HepG2 (cell line): ENCODE data around the gene USP24. TPM values are rescaled to one million over a fixed set of nuclear protein-coding genes. Genes with fewer than 3 reads are reported as not detected.

Source experiments
- ATAC-seq: fragments of 200-7000 bp; cut with Tn5 transposase; 3 replicates; pipeline ENCODE4 v1.9.1; 2020; ENCODE audit warnings: mild to moderate bottlenecking, moderate library complexity
- BruUV-seq: library from RNA; stranded (reverse); fragments of 400-500 nt; replicated peaks from 2 replicates; lab custom pipeline; 2021; lab: Mats Ljungman, UMichigan
- CTCF ChIA-PET: fragments of 300-600 bp; formaldehyde crosslinking; extraction: SDS; loops from one replicate; lab custom pipeline; 2021; ENCODE audit warnings: low total read pairs, inconsistent platforms, low intra/inter-chr PET ratio; lab: Yijun Ruan, JAX
- POLR2A ChIA-PET: fragments of 350-600 bp; sonication (Branson Sonifier 250); formaldehyde crosslinking; loops from one replicate; lab custom pipeline; 2020; ENCODE audit warnings: antibody characterized with exemption, inconsistent platforms; lab: Yijun Ruan, JAX
- DNase-seq: peaks from one replicate; pipeline ENCODE4 v3.0.0-alpha.2; 2015; ENCODE audit warnings: low spot score
- FAIRE-seq: peaks from 3 replicates; lab custom pipeline; 2011; peaks lifted over from hg19 to GRCh38; lab: Jason Lieb, UNC
- H2AFZ ChIP-seq: one replicate; pipeline ENCODE4 v1.6.1; 2011; ENCODE audit warnings: low read length, inconsistent platforms
- H3K27ac ChIP-seq: fragments of 300-600 bp; 3 replicates; pipeline ENCODE4 v1.8.0; 2011; ENCODE audit warnings: mixed run types, mild to moderate bottlenecking, mixed read lengths, low read length, inconsistent platforms; ENCODE audit not compliant: insufficient read depth; ENCODE audit errors: extremely low read length
- H3K27me3 ChIP-seq, 2 experiments: fragments of 200-600 bp in 1 of 2; 2 replicates in 1 of 2; 3 replicates in 1 of 2; pipeline versions ENCODE4 v1.6.0 to v1.8.0; 2011; ENCODE audit warnings: low read length in 2 of 2, mild to moderate bottlenecking in 2 of 2, moderate library complexity in 2 of 2, inconsistent platforms in 1 of 2; ENCODE audit not compliant: insufficient read depth in 2 of 2, control insufficient read depth in 1 of 2
- H3K36me3 ChIP-seq, 2 experiments: fragments of 200-600 bp in 1 of 2; replicated peaks in 1 of 2; 2 replicates in 1 of 2; 3 replicates in 1 of 2; pipeline versions ENCODE4 v1.5.1 to v1.8.0; 2011; ENCODE audit warnings: low read length in 2 of 2, inconsistent platforms in 1 of 2; ENCODE audit not compliant: insufficient read depth in 2 of 2, control insufficient read depth in 1 of 2
- H3K4me1 ChIP-seq: 2 replicates; pipeline ENCODE4 v1.5.1; 2012; ENCODE audit warnings: low read length, inconsistent platforms; ENCODE audit not compliant: insufficient read depth
- H3K4me2 ChIP-seq: 2 replicates; pipeline ENCODE4 v1.6.0; 2011; ENCODE audit warnings: low read depth, low read length, inconsistent platforms
- H3K4me3 ChIP-seq, 3 experiments: fragments of 200-600 bp in 1 of 3; sonication (generic), shearing (Covaris generic) in 1 of 3; replicated peaks in 1 of 3; 2 replicates each; pipeline ENCODE4 v1.5.1; 2011 to 2016; ENCODE audit warnings: low read length in 3 of 3, inconsistent platforms in 2 of 3, low read depth in 2 of 3, mild to moderate bottlenecking in 2 of 3, control low read depth in 1 of 3, mixed read lengths in 1 of 3; ENCODE audit not compliant: insufficient read depth in 1 of 3
- H3K79me2 ChIP-seq: one replicate; pipeline ENCODE4 v1.6.1; 2011; ENCODE audit warnings: low read length, inconsistent platforms; ENCODE audit not compliant: insufficient read depth
- H3K9ac ChIP-seq: 2 replicates; pipeline ENCODE4 v1.6.0; 2011; ENCODE audit warnings: mild to moderate bottlenecking, low read depth, low read length, inconsistent platforms; ENCODE audit not compliant: insufficient read depth
- H3K9me3 ChIP-seq: 2 replicates; pipeline ENCODE4 v1.5.1; 2012; ENCODE audit warnings: mild to moderate bottlenecking, low read length
- H4K20me1 ChIP-seq: 2 replicates; pipeline ENCODE4 v1.6.0; 2011; ENCODE audit warnings: inconsistent platforms, mild to moderate bottlenecking, low read length, moderate library complexity; ENCODE audit not compliant: insufficient read depth
- BRD4 ChIP-seq: sonication (generic); formaldehyde crosslinking; IDR thresholded peaks from 2 replicates; pipeline ENCODE4 v1.4.0; 2020; ENCODE audit warnings: missing genetic modification reagents
- HDAC6 ChIP-seq: fragments of 200-600 bp; sonication (generic); IDR thresholded peaks from 2 replicates; pipeline ENCODE4 v1.7.0; 2017; ENCODE audit warnings: mild to moderate bottlenecking, antibody characterized with exemption, low read length, low read depth
- HNF4A ChIP-seq: sonication (generic); formaldehyde crosslinking; IDR thresholded peaks from 2 replicates; pipeline ENCODE4 v1.4.0; 2020; ENCODE audit warnings: missing genetic modification reagents
- MIXL1 ChIP-seq: IDR thresholded peaks from 2 replicates; pipeline ENCODE4 v1.6.1; 2016
- NFE2L2 ChIP-seq: fragments of 150-350 bp; IDR thresholded peaks from 2 replicates; pipeline ENCODE4 v1.6.1; 2014; ENCODE audit warnings: low read length
- NR2F1 ChIP-seq, 2 experiments: fragments of 450-650 bp in 1 of 2; formaldehyde crosslinking in 1 of 2; IDR thresholded peaks; 2 replicates each; pipeline versions ENCODE4 v1.5.0 to v1.6.1; 2016 to 2020; ENCODE audit warnings: mild to moderate bottlenecking in 1 of 2, missing compliant biosample characterization in 1 of 2, missing genetic modification reagents in 1 of 2, moderate library complexity in 1 of 2
- PATZ1 ChIP-seq: sonication (generic); formaldehyde crosslinking; IDR thresholded peaks from 2 replicates; pipeline ENCODE4 v1.4.0; 2020; ENCODE audit warnings: missing genetic modification reagents
- PBX3 ChIP-seq: sonication (generic); formaldehyde crosslinking; IDR thresholded peaks from 2 replicates; pipeline ENCODE4 v1.8.1; 2023; ENCODE audit warnings: missing genetic modification reagents, inconsistent platforms, borderline replicate concordance
- POGZ ChIP-seq: sonication (generic); formaldehyde crosslinking; IDR thresholded peaks from 2 replicates; pipeline ENCODE4 v1.4.0; 2020; ENCODE audit warnings: mild to moderate bottlenecking, missing genetic modification reagents
- SMAD3 ChIP-seq: sonication (generic); formaldehyde crosslinking; IDR thresholded peaks from 2 replicates; pipeline ENCODE4 v1.4.0; 2020; ENCODE audit warnings: missing genetic modification reagents
- SOX6 ChIP-seq, 2 experiments: fragments of 450-650 bp in 1 of 2; sonication (generic) in 1 of 2; formaldehyde crosslinking in 1 of 2; IDR thresholded peaks; 2 replicates each; pipeline versions ENCODE4 v1.4.0 to v1.6.1; 2017 to 2020; ENCODE audit warnings: antibody characterized with exemption in 1 of 2, mild to moderate bottlenecking in 1 of 2, missing genetic modification reagents in 1 of 2
- THYN1 ChIP-seq: sonication (generic); formaldehyde crosslinking; IDR thresholded peaks from 2 replicates; pipeline ENCODE4 v1.8.1; 2023; ENCODE audit warnings: low read depth, mild to moderate bottlenecking, moderate library complexity, missing genetic modification reagents, borderline replicate concordance
- ZBTB14 ChIP-seq: sonication (generic); formaldehyde crosslinking; IDR thresholded peaks from 2 replicates; pipeline ENCODE4 v1.4.0; 2020; ENCODE audit warnings: missing genetic modification reagents
- ZBTB38 ChIP-seq: sonication (generic); formaldehyde crosslinking; IDR thresholded peaks from 2 replicates; pipeline ENCODE4 v1.5.1; 2020; ENCODE audit warnings: mild to moderate bottlenecking, missing genetic modification reagents
- ZNF101 ChIP-seq: sonication (generic); formaldehyde crosslinking; IDR thresholded peaks from 2 replicates; pipeline ENCODE4 v1.4.0; 2020; ENCODE audit warnings: mild to moderate bottlenecking, low read depth, missing genetic modification reagents, borderline replicate concordance
- ZNF160 ChIP-seq: sonication (generic); formaldehyde crosslinking; IDR thresholded peaks from 2 replicates; pipeline ENCODE4 v1.8.0; 2022; ENCODE audit warnings: mild to moderate bottlenecking, inconsistent platforms, missing genetic modification reagents
- ZNF3 ChIP-seq: IDR thresholded peaks from 2 replicates; pipeline ENCODE4 v1.7.0; 2017; ENCODE audit warnings: inconsistent platforms
- ZNF33B ChIP-seq: sonication (generic); formaldehyde crosslinking; IDR thresholded peaks from 2 replicates; pipeline ENCODE4 v1.5.1; 2020; ENCODE audit warnings: mild to moderate bottlenecking, missing genetic modification reagents
- ZNF530 ChIP-seq: sonication (generic); formaldehyde crosslinking; IDR thresholded peaks from 2 replicates; pipeline ENCODE4 v1.5.0; 2020; ENCODE audit warnings: low read depth, mild to moderate bottlenecking, missing genetic modification reagents
- ZNF558 ChIP-seq: sonication (generic); formaldehyde crosslinking; IDR thresholded peaks from 2 replicates; pipeline ENCODE4 v1.9.0; 2022; ENCODE audit warnings: mild to moderate bottlenecking, missing genetic modification reagents, borderline replicate concordance
- ZNF629 ChIP-seq: sonication (generic); formaldehyde crosslinking; conservative IDR thresholded peaks from 2 replicates; pipeline ENCODE4 v1.5.0; 2020; ENCODE audit warnings: missing genetic modification reagents
- ZNF720 ChIP-seq: sonication (generic); formaldehyde crosslinking; IDR thresholded peaks from 2 replicates; pipeline ENCODE4 v1.4.0; 2020; ENCODE audit warnings: missing genetic modification reagents
- ZNF75D ChIP-seq: sonication (generic); formaldehyde crosslinking; IDR thresholded peaks from 2 replicates; pipeline ENCODE4 v1.8.1; 2023; ENCODE audit warnings: missing genetic modification reagents, mild to moderate bottlenecking, borderline replicate concordance
- WGBS: methylation state at CpG from one replicate; pipeline ENCODE4 v1.1.6; 2017; ENCODE audit warnings: low lambda C conversion rate; 5-methylcytosine and 5-hydroxymethylcytosine counted together
- in situ Hi-C: cut with HindIII; loops from 2 replicates; pipeline ENCODE4 v1.10.0; 2017; ENCODE audit warnings: low pct_unique_long_range_greater_than_20kb; ENCODE audit not compliant: extremely low pct_ligation_motif_present
- intact Hi-C: fragments of 100-400 bp; cut with micrococcal nuclease; formaldehyde crosslinking; loops from one replicate; pipeline ENCODE4 v1.10.0; 2022; ENCODE audit not compliant: unreplicated experiment
- polyA plus RNA-seq, 8 experiments: library from polyadenylated mRNA; depleted of rRNA in 3 of 8; stranded (reverse) in 7 of 8; unstranded in 1 of 8; fragments of >200 nt; fragmentation: Illumina TruSeq in 4 of 8; extraction: Trizol in 4 of 8; gene quantifications; 2 replicates each; pipeline versions ENCODE4 v1.2.1 to v1.2.3, GENCODE V29; 2011 to 2016; ENCODE audit warnings: low read depth in 4 of 8, missing spikeins in 1 of 8, mixed read lengths in 1 of 8; ENCODE audit not compliant: insufficient read depth in 1 of 8
- total RNA-seq, 5 experiments: library from RNA; depleted of rRNA; stranded (reverse); fragments of >200 nt; fragmentation: Illumina TruSeq; extraction: Trizol; gene quantifications; 2 replicates each; pipeline ENCODE4 v1.2.3, GENCODE V29; 2016; ENCODE audit warnings: low read depth in 1 of 5

Gene USP24
- total and polyA plus RNA-seq, 2 of the 13 experiments (the other 11 are each of a cell fraction or from before 2014, with no cell fraction given), result 18.8 to 47.6 TPM

GRCh38 chr1:55071477-55071876, 143.7 kb downstream of the USP24 start:
- Histone ChIP-seq H3K4me1 (peaks cover 15% of the 10 kb centered on the region), H3K27ac (peak overlapping the region; percentile 37)
- TF ChIP-seq PATZ1 (CRISPR knock-in tag) (no peak), ZNF101 (CRISPR knock-in tag) (no peak), ZBTB14 (CRISPR knock-in tag) (no peak), ZNF629 (CRISPR knock-in tag) (no peak), ZNF720 (CRISPR knock-in tag) (no peak), NFE2L2 (no peak), ZBTB38 (CRISPR knock-in tag) (0 out of 2 replicates have a peak, but pooled peaks have one; percentile 54), MIXL1 (CRISPR knock-in tag) (0 out of 2 replicates have a peak, but pooled peaks have one; percentile 47), HNF4A (CRISPR knock-in tag) (peak; percentile 48; the same call in 1 of the 2 replicates), PBX3 (CRISPR knock-in tag) (no peak), ZNF33B (CRISPR knock-in tag) (no peak), ZNF3 (CRISPR knock-in tag) (no peak), HDAC6 (no peak), SMAD3 (CRISPR knock-in tag) (no peak), ZNF530 (CRISPR knock-in tag) (no peak), SOX6 (IDR thresholded peaks at IDR 0.05) (no peak), SOX6 (CRISPR knock-in tag; IDR thresholded peaks at IDR 0.05) (no peak), BRD4 (CRISPR knock-in tag) (no peak), NR2F1 (CRISPR knock-in tag; IDR thresholded peaks at IDR 0.05) (no peak), ZNF558 (CRISPR knock-in tag) (no peak), ZNF160 (CRISPR knock-in tag) (no peak), THYN1 (no peak), POGZ (CRISPR knock-in tag) (no peak), ZNF75D (CRISPR knock-in tag) (no peak)

More at GRCh38 chr1:55071477-55071876, 143.7 kb downstream of the USP24 start:
- Histone ChIP-seq H3K36me3 (peaks cover 32 to 67% of the 10 kb centered on the region in 2 experiments), H3K4me2 (no peak overlapping the region), H3K9ac (no peak overlapping the region), H2AFZ (no peak overlapping the region), H3K4me3 (no peak overlapping the region), H4K20me1 (no peaks in the 10 kb centered on the region), H3K9me3 (no peaks in the 10 kb centered on the region), H3K79me2 (no peaks in the 10 kb centered on the region), H3K27me3 (no peaks in the 10 kb centered on the region)
- DNase-seq (peak; percentile 72), FAIRE-seq (peak; percentile 87), ATAC-seq (peak; percentile 90)
- BruUV-seq, result no TSS peak
- POLR2A ChIA-PET, result no interaction called here
- WGBS, result 36% methylated on average over 5 of the region's 8 CpGs
- in situ Hi-C loops, result no loop called here
- CTCF ChIA-PET, result interaction anchor here (1.6 kb wide), 1 partner anchor 206 kb away, joined by 4 read pairs; no protein-coding TSS in a partner anchor
- intact Hi-C loops, result loop anchor here (10.0 kb wide), 1 partner anchor 203 kb away; no protein-coding TSS in a partner anchor
